HG03565 (cell line): ENCODE data around the gene HEXD.
"Not testable (repeated sequence)": the region's sequence is repeated elsewhere in the genome, so short reads cannot be mapped to it uniquely, and the experiment has no call there.

ENCODE experiments used
- ATAC-seq: cut with Tn5 transposase; IDR thresholded peaks from one replicate; pipeline ENCODE4 v1.9.1; 2021; ENCODE audit warnings: mild to moderate bottlenecking, moderate library complexity; ENCODE audit not compliant: unreplicated experiment

HEXD gene

DNA sequence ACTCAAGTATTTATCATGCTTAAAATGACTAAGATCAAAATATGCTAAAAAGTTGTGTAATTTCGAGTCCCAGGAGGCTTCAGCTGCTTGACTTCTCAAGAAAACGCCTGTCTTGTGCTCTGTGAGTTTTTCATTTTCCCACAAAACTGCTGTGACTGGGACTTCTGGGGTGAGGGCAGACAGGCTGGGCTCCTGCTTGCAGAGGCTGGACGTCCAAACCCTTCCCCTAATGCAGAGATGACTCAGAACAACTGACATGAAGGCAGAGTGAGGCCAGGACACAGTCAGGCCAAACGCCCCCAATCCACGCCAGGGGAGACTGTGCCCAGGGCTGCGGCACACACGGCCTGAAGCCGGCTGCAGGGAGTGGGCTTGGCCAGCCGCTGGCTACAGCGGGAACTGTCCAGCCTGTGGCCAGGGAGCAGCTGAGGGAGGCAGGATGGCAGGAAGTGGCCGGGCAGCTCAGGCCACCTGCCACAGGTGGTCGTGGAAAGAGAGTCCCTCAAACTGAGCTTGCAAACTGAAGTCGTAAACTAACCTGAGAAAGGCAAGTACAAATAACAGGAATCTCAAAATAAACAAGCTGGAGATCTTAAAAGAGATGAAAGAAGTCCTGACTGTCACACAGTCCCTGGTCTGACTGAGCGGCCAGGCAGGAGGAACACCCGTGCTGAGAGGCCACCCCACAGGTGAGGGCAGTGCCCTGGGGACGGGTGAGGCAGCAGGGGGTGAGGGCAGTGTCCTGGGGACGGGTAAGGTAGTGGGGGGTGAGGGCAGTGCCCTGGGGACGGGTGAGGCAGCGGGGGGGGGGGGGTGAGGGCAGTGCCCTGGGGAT is 21.3 kb upstream of the HEXD start:
- no peak for ATAC-seq

- no peak for ATAC-seq
These were observed 20.5 kb upstream of the HEXD start for GRCh38 chr17:82397449-82398335.

DNA sequence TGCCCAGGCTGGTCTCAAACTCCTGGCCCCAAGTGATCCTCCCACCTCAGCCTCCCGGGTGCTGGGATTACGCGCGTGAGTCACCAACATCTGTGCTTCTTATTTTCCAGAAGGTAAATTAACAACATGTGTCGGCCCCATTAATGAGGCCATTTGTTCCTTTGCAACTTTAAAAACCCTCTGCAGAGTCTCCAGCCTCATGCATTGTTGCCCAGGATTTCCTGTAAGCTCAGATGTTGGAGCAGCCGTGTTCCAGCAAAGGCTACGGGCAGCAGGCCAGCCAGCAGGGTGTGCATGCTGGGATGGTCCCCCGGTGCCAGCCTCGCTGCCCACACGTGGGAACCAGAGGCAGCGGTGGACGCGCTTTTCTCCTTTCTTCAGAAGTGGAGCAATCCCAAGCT is 19.1 kb upstream of the HEXD start:
- no peak for ATAC-seq

DNA sequence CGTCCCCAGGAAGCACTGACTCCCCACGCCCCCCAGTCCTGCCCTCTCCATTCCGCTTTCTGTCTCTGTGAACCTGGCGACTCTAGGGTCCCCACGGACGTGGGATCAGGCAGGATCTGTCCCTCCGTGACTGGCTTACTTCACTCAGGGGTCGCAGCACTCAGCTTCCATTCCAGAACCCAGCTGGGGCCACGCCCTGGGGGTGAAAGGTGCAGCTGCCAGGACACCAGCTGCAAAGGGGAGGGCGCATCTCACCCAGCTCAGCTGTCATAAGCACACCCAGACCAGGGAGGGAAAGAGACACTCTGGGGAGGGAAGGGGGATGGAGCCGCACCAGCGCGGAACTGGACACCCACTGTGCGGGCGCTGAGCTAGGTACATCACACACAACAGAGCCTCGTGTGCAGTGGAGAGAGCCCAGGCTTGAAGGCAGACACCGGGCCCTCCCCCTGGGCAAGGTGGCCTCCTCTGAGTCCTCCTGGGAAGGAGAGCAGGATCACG is 18.5 kb upstream of the HEXD start:
- ATAC-seq = no peak

DNA sequence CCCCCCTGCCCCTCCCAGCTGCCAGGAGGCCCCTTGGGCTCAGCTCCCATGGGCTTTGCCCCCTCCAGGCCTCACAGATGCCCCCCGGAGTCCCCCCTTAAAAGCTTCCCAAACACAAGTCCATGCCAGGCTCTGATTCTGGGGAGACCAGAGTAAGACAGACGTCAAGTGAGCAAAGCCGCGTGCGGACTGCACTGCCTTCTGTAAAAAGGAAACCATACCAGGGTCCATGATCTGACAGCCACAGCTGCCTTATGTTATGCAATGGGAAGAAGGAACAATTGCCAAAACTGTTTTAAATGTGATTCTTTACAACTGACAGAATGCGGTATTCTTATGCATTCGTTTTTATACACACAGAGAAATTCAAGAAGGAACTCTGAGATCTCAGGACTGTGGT is 17.9 kb upstream of the HEXD start:
- ATAC-seq = no peak

DNA sequence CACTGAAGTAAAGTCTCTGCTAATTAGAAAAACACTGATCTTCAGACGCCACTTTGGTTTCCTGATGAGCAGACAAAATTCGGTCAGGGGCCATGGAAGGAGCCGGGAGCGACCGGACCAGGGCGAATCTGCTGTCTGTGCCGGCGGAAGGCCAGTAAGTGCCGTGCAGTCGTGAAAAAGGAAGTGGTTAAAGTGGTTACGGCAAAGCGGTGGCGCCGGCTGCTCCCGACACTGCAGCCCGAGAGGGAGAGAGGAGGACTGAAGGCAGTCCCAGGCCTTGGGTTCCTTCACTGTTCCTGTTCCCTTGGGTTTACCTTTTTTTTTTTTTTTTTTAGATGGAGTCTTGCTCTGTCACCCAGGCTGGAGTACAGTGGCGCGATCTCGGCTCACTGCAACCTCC is 17.3 kb upstream of the HEXD start:
- no peak for ATAC-seq

- ATAC-seq = no peak
These were observed 15.3 kb upstream of the HEXD start for GRCh38 chr17:82402865-82403264.

DNA sequence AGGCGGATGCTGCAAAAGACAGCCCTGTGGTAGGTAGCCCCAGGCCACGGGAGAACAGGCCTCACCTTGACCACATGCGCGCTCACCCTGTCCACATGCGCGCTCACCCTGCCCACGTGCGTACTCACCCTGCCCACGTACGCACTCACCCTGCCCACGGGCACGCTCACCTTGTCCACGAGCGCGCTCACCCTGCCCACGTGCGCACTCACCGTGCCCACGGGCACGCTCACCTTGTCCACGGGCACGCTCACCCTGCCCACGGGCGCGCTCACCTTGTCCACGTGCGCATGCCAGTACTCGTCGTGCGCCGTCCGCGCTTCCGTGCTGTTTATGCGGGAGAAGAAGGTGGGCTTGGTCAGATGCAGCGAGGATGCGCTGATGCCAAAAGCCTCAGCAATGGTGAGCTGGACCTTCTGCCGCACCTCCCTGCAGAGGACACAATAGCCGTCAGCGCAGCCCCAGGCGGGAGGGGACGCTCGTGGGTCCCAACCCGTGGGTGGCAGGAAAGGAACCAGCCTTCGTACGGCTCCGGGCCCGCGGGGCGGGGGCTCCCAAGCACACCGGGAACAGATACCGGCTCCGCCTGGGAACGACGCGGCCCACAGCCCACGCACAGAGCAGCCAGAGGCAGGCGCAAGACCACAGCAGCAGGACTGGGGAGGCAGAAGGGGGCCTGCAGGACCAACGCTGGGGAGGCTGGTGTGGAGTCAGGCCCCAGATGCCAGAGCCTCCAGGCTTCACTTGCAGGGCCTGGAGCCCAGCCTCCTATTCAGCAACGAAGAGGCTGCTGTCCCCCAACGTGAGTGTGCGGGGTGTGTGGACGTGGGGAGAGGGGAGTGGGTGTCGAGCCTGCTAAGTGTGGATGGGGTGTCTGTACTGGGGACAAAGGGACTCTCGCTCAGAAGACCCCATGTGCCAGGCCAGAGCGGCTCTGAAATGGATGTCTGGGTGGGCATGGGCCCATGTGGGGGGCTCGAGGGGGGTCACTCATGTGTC is 14.2 kb upstream of the HEXD start:
- no peak for ATAC-seq

DNA sequence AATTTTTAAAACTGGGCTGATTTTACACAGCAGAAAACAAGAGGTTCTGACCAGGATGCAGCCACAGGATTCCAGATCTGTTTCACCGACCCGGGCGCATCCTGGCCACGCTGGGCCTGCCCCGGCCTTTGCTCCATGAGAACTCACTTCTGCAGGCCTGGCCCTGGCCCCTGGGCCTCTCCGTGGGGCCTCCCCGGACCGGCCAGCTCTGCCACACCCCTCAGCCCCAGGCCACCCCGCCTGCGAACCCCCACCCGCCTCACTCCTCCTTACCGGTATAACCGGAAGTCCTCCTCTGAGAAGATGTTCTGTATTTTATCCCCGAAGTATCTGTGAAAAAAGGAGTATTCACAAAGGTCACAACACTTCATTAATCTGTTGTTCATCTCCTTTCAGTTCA is 13.1 kb upstream of the HEXD start:
- ATAC-seq = no peak

GRCh38 chr17:82406131-82406671 is 11.9 kb upstream of the HEXD start:
- ATAC-seq = no peak

GRCh38 chr17:82407255-82407654 is 10.9 kb upstream of the HEXD start:
- no peak for ATAC-seq

- ATAC-seq = no peak
These were observed 9.7 kb upstream of the HEXD start for GRCh38 chr17:82408288-82408937.

- ATAC-seq = no peak
These were observed 9.2 kb upstream of the HEXD start for GRCh38 chr17:82408938-82409318.

DNA sequence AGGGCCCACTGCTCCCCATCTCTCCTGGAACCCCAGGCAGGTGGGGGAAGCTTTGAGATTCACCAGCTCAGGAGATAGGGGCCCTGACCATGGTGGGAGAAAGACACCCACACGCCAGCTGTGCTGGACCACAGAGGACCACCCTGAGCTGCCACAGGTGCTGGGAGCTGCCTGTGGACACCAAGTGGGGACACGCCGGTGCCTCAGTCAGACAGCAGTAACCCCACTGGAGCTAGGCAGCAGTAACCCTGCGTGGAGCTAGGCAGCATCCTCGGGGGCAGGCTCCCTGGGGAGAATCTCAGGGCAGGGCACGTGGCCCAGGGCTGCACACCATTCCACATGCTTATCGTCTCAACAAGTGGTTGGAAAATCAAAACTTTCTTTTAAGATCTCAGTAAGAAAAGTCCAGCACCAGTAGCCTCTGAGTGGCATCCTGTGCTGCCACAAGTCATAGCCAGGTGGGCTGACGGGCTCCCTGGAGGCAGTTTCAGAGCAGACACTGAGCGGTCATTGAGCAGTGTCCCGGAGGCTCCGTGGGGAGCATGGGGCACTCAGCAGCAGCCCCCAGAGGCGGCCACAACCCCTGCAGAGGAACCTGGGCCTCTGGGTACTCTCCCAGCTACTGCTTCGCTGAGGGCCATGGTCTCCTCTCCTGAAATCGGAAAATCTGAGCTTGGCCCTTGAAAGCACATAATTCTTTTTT is 8.0 kb upstream of the HEXD start:
- ATAC-seq = no peak

DNA sequence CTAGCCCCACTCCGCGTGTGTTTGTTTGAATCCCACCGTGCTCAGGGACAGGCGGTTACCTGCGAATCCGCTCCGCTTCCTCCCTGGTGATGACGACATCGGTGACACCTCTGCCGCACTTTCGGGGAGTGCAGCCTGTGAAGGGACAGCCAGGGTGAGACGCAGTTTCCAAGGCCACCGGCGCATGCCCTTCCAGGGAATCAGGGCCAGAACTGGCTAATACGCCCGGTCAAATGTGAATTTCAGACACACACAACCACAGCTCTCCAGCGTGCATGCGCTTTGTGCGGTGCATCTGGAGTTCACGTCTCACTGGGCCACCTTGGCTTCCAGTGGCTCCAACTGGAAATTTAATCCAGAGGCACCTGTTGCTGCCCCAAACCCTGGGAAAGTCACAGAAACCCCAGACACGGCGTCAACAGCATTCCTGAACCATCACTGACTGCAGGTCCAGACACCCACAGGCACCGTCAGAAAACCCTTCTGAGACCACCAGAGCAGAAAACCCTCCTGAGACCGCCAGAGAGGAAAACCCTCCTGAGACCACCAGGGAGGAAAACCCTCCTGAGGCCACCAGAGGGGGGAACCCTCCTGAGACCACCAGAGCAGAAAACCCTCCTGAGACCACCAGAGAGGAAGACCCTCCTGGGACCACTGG is 6.6 kb upstream of the HEXD start:
- no peak for ATAC-seq

- ATAC-seq = not testable (repeated sequence)
These were observed 6.1 kb upstream of the HEXD start for GRCh38 chr17:82412081-82412480.

DNA sequence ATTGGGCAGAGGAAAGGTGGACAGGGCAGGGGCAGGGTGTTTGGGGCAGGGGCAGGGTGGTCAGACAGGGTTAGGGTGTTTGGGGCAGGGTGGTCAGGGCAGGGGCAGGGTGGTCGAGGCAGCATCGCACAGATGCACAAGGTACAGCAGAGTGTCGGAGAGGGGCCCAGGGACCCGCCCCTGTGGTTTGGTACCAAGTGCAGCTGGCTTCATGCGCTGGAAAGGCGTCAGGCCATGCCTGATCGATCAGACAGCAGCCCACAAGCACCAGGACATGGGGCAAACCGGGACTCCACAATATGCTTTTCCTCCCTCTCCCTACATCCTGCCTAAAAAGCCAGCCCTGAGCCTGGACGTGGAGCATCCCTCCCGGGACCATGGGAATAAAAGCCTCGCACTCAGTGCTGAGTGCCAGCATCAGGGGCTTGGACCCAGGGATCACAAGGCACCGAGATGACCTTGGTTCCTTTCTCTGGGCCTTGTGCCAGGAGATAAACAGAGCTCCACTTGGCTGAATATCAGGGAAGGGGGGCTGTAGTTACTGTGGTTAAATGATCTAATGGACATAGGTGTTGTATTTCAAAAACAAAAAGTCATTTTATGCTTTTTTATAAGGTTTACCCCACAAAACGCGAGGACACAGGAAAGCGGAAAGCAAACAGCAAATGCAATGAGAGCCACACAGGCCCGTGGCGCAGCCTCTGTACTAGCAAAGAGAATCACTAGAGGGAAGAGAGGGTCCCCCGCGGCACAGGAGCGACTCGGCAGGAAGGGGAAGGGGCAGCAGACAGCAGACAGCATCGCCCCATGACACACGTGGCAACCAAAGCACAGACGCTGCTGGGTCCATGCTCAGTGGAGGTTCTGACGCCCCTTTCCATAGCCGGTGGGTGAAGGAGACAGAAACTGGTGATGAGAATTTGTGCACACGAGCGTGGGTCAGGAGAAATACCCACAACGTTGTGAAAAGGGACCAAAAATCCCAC is 5.3 kb upstream of the HEXD start:
- no peak for ATAC-seq
